CD8-positive, alpha-beta memory T cell (primary cell): ENCODE results near the gene GALNT7. TPM values are rescaled to one million over a fixed set of nuclear protein-coding genes. Genes with fewer than 3 reads are reported as not detected.
"Not testable (repeated sequence)": the region's sequence is repeated elsewhere in the genome, so short reads cannot be mapped to it uniquely, and the experiment has no call there.

Source experiments
- CTCF ChIA-PET: fragments of 350-600 bp; sonication (Branson Sonifier 250); formaldehyde crosslinking; loops from one replicate; lab custom pipeline; 2021; ENCODE audit warnings: antibody characterized with exemption; lab: Charles Lee
- POLR2A ChIA-PET: fragments of 350-600 bp; sonication (Branson Sonifier 250); formaldehyde crosslinking; loops from one replicate; lab custom pipeline; 2021; ENCODE audit warnings: antibody characterized with exemption; lab: Charles Lee
- DNase-seq, 5 donors: peaks; one replicate each; pipeline versions ENCODE4 v3.0.0 to v3.0.0-alpha.2; 2020 to 2022; ENCODE audit warnings: mixed read lengths in 1 of 5
- H3K27ac ChIP-seq: one replicate; pipeline ENCODE4 v1.7.0; 2013; ENCODE audit warnings: low read depth, mild to moderate bottlenecking, low read length, moderate library complexity
- H3K27me3 ChIP-seq: 2 replicates; pipeline ENCODE4 v1.7.0; 2013; ENCODE audit warnings: low read length, mild to moderate bottlenecking; ENCODE audit not compliant: insufficient read depth, poor library complexity, severe bottlenecking
- H3K36me3 ChIP-seq: 2 replicates; pipeline ENCODE4 v1.7.0; 2013; ENCODE audit warnings: mild to moderate bottlenecking, low read length, moderate library complexity; ENCODE audit not compliant: insufficient read depth
- H3K4me1 ChIP-seq: 2 replicates; pipeline ENCODE4 v1.7.0; 2013; ENCODE audit warnings: mild to moderate bottlenecking, low read length, moderate library complexity; ENCODE audit not compliant: insufficient read depth
- H3K4me3 ChIP-seq: 2 replicates; pipeline ENCODE4 v1.7.0; 2013; ENCODE audit warnings: mild to moderate bottlenecking, low read length
- H3K9me3 ChIP-seq: 2 replicates; pipeline ENCODE4 v1.7.0; 2013; ENCODE audit warnings: mild to moderate bottlenecking, low read length
- H3K27ac Mint-ChIP-seq, 8 donors: one replicate each; pipeline ENCODE4 v1.8.0; 2020 to 2021; ENCODE audit warnings: mixed read lengths in 8 of 8, mild to moderate bottlenecking in 6 of 8, inconsistent platforms in 3 of 8, moderate library complexity in 3 of 8
- H3K27me3 Mint-ChIP-seq, 2 donors: one replicate each; pipeline ENCODE4 v1.8.0; 2020 to 2021; ENCODE audit warnings: mixed read lengths in 2 of 2, mild to moderate bottlenecking in 1 of 2, moderate library complexity in 1 of 2
- H3K36me3 Mint-ChIP-seq, 3 donors: one replicate each; pipeline ENCODE4 v1.8.0; 2020 to 2021; ENCODE audit warnings: mixed read lengths in 3 of 3, inconsistent platforms in 1 of 3, mild to moderate bottlenecking in 1 of 3
- H3K4me1 Mint-ChIP-seq, 3 donors: one replicate each; pipeline ENCODE4 v1.8.0; 2020 to 2021; ENCODE audit warnings: mixed read lengths in 3 of 3, inconsistent platforms in 1 of 3, mild to moderate bottlenecking in 1 of 3
- H3K4me3 Mint-ChIP-seq, 7 donors: one replicate each; pipeline ENCODE4 v1.8.0; 2020 to 2021; ENCODE audit warnings: mixed read lengths in 7 of 7, mild to moderate bottlenecking in 6 of 7, moderate library complexity in 4 of 7, inconsistent platforms in 2 of 7
- H3K9me3 Mint-ChIP-seq, 5 donors: one replicate each; pipeline ENCODE4 v1.8.0; 2020 to 2022; ENCODE audit warnings: mixed read lengths in 5 of 5, mild to moderate bottlenecking in 3 of 5, moderate library complexity in 2 of 5, inconsistent platforms in 1 of 5
- polyA plus RNA-seq: library from polyadenylated mRNA; unstranded; fragments of 300-500 nt; fragmentation: Illumina TruSeq; gene quantifications from one replicate; pipeline ENCODE4 v1.2.3, GENCODE V29; 2021
- total RNA-seq, 2 experiments: library from RNA; stranded (reverse); gene quantifications; one replicate each; pipeline ENCODE4 v1.2.3, GENCODE V29; 2021

Gene GALNT7
- total RNA-seq, result 10 to 100 TPM; 16.7 to 18.0 TPM
- polyA plus RNA-seq, result 10.0 TPM

- CTCF ChIA-PET, result interaction anchor here (1.8 kb wide), 1 partner anchor 155 kb away, joined by 4 read pairs; no protein-coding TSS in a partner anchor
These were observed at the start of gene GALNT7 for GRCh38 chr4:173168396-173169177. GALNT7 (plus strand) TSS chr4:173168811; CDS start chr4:173168836, 25 bp downstream.

GRCh38 chr4:173118819-173119218 is 49.8 kb upstream of the GALNT7 start:
- POLR2A ChIA-PET, H3K9me3 Mint-ChIP-seq, H3K4me3 ChIP-seq, H3K27ac ChIP-seq, H3K9me3 ChIP-seq, H3K27me3 Mint-ChIP-seq, H3K36me3 ChIP-seq, H3K4me3 Mint-ChIP-seq, H3K4me1 ChIP-seq, H3K4me1 Mint-ChIP-seq, H3K36me3 Mint-ChIP-seq, H3K27me3 ChIP-seq, H3K27ac Mint-ChIP-seq, DNase-seq: not testable (repeated sequence)
- CTCF ChIA-PET, result interaction anchor here (0.9 kb wide), 1 partner anchor 139 kb away, joined by 3 read pairs; no protein-coding TSS in a partner anchor

More at GRCh38 chr4:173168396-173169177, at the start of gene GALNT7:
- Mint-ChIP-seq H3K27ac (peak within 1 kb of the TSS; percentile 82 to 98 (median 90)), H3K9me3 (peaks cover 0 to 2% (median 0%) of the 10 kb centered on the region in 5 donors), H3K4me1 (peaks cover 34 to 58% (median 48%) of the 10 kb centered on the region in 3 donors), H3K36me3 (peaks cover 0 to 9% (median 0%) of the 10 kb centered on the region in 3 donors), H3K27me3 (no peaks in the 10 kb centered on the region), H3K4me3 (peak within 1 kb of the TSS; percentile 92 to 99 (median 96))
- POLR2A ChIA-PET, result no interaction called here
- Histone ChIP-seq H3K27me3 (no peaks in the 10 kb centered on the region), H3K4me3 (peak within 1 kb of the TSS; percentile 88), H3K27ac (peak within 1 kb of the TSS; percentile 65), H3K4me1 (peaks cover 30% of the 10 kb centered on the region), H3K9me3 (no peaks in the 10 kb centered on the region), H3K36me3 (no peaks in the 10 kb centered on the region)
- DNase-seq, result peak; percentile 48 to 76 (median 57)

GRCh38 chr4:173119818-173120217 is 48.8 kb upstream of the GALNT7 start:
- POLR2A ChIA-PET, result no interaction called here
- H3K36me3 Mint-ChIP-seq, result no peaks in the 10 kb centered on the region
- CTCF ChIA-PET, result no interaction called here

GRCh38 chr4:173121076-173121561 is 47.5 kb upstream of the GALNT7 start:
- no peak overlapping the region for H3K4me3 ChIP-seq
- no peaks in the 10 kb centered on the region for H3K9me3 ChIP-seq
- Mint-ChIP-seq H3K27me3 (peaks cover 0 to 4% of the 10 kb centered on the region in 2 donors), H3K9me3 (no peaks in the 10 kb centered on the region), H3K36me3 (peaks cover 0 to 2% (median 0%) of the 10 kb centered on the region in 3 donors), H3K4me3 (no peak overlapping the region), H3K4me1 (peaks cover 0 to 4% (median 4%) of the 10 kb centered on the region in 3 donors), H3K27ac (no peak overlapping the region)
- no peaks in the 10 kb centered on the region for H3K36me3 ChIP-seq
- CTCF ChIA-PET, result no interaction called here
- no peak for DNase-seq
- POLR2A ChIA-PET, result no interaction called here
- no peak overlapping the region for H3K27ac ChIP-seq
- no peaks in the 10 kb centered on the region for H3K27me3 ChIP-seq
- H3K4me1 ChIP-seq, result no peaks in the 10 kb centered on the region

More at GRCh38 chr4:173119818-173120217, 48.8 kb upstream of the GALNT7 start:
- H3K27me3 ChIP-seq, result no peaks in the 10 kb centered on the region
- no peak overlapping the region for H3K4me3 ChIP-seq
- H3K36me3 ChIP-seq, result no peaks in the 10 kb centered on the region
- H3K4me1 ChIP-seq, result no peaks in the 10 kb centered on the region
- H3K27ac ChIP-seq, result no peak overlapping the region
- Mint-ChIP-seq H3K4me3 (no peak overlapping the region), H3K4me1 (peaks cover 0 to 4% (median 4%) of the 10 kb centered on the region in 3 donors), H3K27ac (no peak overlapping the region), H3K27me3 (peaks cover 0 to 4% of the 10 kb centered on the region in 2 donors), H3K9me3 (no peaks in the 10 kb centered on the region)
- DNase-seq, result no peak
- H3K9me3 ChIP-seq, result no peaks in the 10 kb centered on the region

GRCh38 chr4:173124209-173124865 is 44.3 kb upstream of the GALNT7 start:
- Mint-ChIP-seq H3K9me3 (no peaks in the 10 kb centered on the region), H3K27ac (no peak overlapping the region), H3K27me3 (peaks cover 2 to 6% of the 10 kb centered on the region in 2 donors), H3K4me3 (no peak overlapping the region), H3K4me1 (peaks cover 0 to 4% (median 4%) of the 10 kb centered on the region in 3 donors), H3K36me3 (peaks cover 0 to 2% (median 0%) of the 10 kb centered on the region in 3 donors)
- ChIA-PET POLR2A (no interaction called here), CTCF (no interaction called here)
- no peaks in the 10 kb centered on the region for H3K36me3 ChIP-seq
- no peaks in the 10 kb centered on the region for H3K27me3 ChIP-seq
- H3K4me1 ChIP-seq, result no peaks in the 10 kb centered on the region
- H3K4me3 ChIP-seq, result no peak overlapping the region
- DNase-seq, result no peak
- H3K27ac ChIP-seq, result no peak overlapping the region
- H3K9me3 ChIP-seq, result no peaks in the 10 kb centered on the region

- CTCF ChIA-PET, result no interaction called here
- H3K36me3 ChIP-seq, result no peaks in the 10 kb centered on the region
- H3K9me3 ChIP-seq, result no peaks in the 10 kb centered on the region
- Mint-ChIP-seq H3K36me3 (peaks cover 0 to 2% (median 0%) of the 10 kb centered on the region in 3 donors), H3K4me1 (peaks cover 0 to 4% (median 4%) of the 10 kb centered on the region in 3 donors), H3K9me3 (no peaks in the 10 kb centered on the region), H3K27me3 (peaks cover 2 to 6% of the 10 kb centered on the region in 2 donors), H3K27ac (no peak overlapping the region), H3K4me3 (no peak overlapping the region)
- no peak overlapping the region for H3K27ac ChIP-seq
- no peak for DNase-seq
- H3K27me3 ChIP-seq, result no peaks in the 10 kb centered on the region
- no peak overlapping the region for H3K4me3 ChIP-seq
- POLR2A ChIA-PET, result no interaction called here
- H3K4me1 ChIP-seq, result no peaks in the 10 kb centered on the region
These were observed 43.3 kb upstream of the GALNT7 start for GRCh38 chr4:173125216-173125812.

GRCh38 chr4:173128199-173128890 is 40.3 kb upstream of the GALNT7 start:
- Histone ChIP-seq H3K4me1 (no peaks in the 10 kb centered on the region), H3K4me3 (no peak overlapping the region), H3K36me3 (no peaks in the 10 kb centered on the region), H3K27ac (no peak overlapping the region), H3K9me3 (no peaks in the 10 kb centered on the region), H3K27me3 (no peaks in the 10 kb centered on the region)
- ChIA-PET POLR2A (no interaction called here), CTCF (interaction anchor here (1.4 kb wide), 1 partner anchor 173 kb away, joined by 3 read pairs; no protein-coding TSS in a partner anchor)
- no peak overlapping the region for H3K27ac Mint-ChIP-seq
- peaks cover 1 to 11% of the 10 kb centered on the region in 2 donors for H3K27me3 Mint-ChIP-seq
- H3K4me1 Mint-ChIP-seq, result no peaks in the 10 kb centered on the region
- H3K4me3 Mint-ChIP-seq, result no peak overlapping the region
- DNase-seq, result no peak
- no peaks in the 10 kb centered on the region for H3K9me3 Mint-ChIP-seq
- peaks cover 0 to 2% (median 0%) of the 10 kb centered on the region in 3 donors for H3K36me3 Mint-ChIP-seq
